Fibroblast of skin of back (primary cell): ENCODE data around the gene SASH1.

Source experiments
- DNase-seq: peaks from one replicate; pipeline ENCODE4 v3.0.0-alpha.2; 2013

SASH1 gene

DNA sequence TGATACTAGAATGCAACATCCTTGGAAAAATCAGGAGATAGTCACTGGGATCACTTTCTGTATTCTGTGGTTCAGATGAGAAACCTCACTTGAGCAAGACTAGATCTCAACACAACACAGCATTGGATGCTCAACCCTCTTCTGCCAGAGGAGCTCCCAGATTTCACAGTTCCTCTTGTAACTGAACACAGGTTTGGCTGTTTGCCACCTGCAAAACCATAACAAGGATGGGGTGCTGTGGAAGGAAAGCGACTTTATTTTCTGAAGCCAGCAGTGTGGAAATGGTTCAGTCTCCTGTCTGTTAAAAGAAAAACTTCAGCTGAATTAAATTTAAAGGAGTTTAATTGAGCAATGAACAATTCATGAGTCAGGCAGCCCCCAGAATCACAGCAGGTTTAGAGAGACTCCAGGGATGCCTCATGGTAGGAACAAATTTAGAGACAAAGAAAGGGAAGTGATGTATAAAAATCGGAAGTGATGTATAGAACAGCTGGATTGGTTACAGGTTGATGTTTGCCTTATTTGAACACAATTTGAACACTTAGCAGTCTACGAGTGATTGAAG is 254.3 kb downstream of the SASH1 start:
- DNase-seq, result no peak

DNA sequence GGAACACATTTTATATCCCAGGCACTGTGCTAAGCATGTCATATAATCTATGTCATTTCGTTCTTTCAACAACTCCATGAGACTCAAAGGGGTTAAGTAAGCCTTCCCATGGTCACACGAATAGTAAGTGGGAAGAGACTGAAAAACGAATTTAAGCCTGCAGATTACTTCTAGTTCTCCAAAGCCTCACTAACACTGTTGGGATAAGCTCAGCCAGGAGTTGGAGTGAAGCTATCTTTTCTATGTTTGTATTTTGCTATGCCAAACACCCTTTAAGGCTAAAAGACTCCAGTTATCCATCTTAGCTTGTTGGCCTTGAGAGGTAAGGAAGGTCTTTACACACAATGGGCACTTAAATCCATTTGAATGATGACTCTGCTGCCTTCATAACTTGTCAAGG is 256.1 kb downstream of the SASH1 start:
- DNase-seq, result no peak

DNA sequence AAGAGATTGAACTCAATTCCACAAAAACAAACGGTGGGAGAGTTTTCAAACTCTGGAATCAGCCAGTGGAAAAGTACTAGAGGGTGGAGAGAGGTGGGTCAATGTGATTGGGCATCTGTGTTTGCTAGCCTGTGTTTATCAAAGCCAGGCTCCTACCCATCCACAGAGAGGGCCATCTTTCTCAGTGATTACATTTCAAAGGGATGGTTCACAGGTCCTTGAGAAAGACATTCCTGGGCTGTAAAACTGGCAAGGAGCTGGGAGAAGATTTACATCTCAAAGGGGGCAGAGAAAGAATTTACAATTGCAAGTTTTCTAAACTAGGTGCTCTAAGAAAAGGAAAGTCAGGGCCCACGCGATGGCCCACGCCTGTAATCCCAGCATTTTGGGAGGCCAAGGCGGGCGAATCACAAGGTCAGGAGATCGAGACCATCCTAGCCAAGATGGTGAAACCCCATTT is 257.4 kb downstream of the SASH1 start:
- DNase-seq, result no peak
